C4-2B (cell line): Measurements from ENCODE around the gene HSD3B1.

Experiments
- CTCF ChIP-seq: fragments of 450-650 bp; conservative IDR thresholded peaks from 2 replicates; pipeline ENCODE4 v1.5.1; 2017; ENCODE audit warnings: mild to moderate bottlenecking
- ZFX ChIP-seq: fragments of 450-650 bp; IDR thresholded peaks from 2 replicates; pipeline ENCODE4 v1.6.1; 2017

- TF ChIP-seq CTCF: no peak
- no peak for TF ChIP-seq ZFX
Observed at GRCh38 chr1:119488216-119488615, 18.8 kb upstream of the HSD3B1 start.
